GM19328 (cell line): Measurements from ENCODE around the gene AMBRA1.

Source experiments
- ATAC-seq: cut with Tn5 transposase; IDR thresholded peaks from one replicate; pipeline ENCODE4 v1.9.1; 2021; ENCODE audit warnings: mild to moderate bottlenecking, moderate library complexity; ENCODE audit not compliant: unreplicated experiment

Gene AMBRA1

DNA sequence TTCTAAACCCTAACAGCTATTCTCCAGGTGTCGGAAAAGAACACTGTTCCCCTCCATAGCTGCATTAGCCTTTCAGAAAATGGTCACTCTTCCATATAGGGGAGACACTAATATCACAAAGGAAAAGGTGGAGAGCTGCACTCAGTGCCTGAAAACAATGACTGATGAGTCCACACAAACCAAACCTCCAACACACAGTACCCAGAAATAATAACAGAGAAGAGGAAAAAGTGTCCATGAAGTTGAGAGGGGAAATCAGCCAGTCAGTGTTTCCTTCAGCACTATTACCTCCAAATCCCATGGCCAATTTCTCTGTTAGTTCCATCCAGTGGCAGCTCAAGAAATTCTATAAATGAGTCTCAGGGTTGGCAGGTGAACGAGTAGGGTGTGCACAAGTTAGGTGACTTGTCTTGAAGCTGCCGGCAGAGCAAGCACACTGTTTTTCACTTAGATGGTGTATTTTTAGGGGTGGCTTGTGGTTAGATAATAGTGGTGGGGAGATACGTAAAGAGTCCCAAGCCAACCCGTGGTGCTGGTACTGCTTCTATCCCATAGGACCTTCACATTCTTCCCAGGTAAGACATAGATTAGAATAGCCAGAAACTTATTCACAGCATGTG, 117.8 kb downstream of the AMBRA1 start:
- ATAC-seq = no peak

DNA sequence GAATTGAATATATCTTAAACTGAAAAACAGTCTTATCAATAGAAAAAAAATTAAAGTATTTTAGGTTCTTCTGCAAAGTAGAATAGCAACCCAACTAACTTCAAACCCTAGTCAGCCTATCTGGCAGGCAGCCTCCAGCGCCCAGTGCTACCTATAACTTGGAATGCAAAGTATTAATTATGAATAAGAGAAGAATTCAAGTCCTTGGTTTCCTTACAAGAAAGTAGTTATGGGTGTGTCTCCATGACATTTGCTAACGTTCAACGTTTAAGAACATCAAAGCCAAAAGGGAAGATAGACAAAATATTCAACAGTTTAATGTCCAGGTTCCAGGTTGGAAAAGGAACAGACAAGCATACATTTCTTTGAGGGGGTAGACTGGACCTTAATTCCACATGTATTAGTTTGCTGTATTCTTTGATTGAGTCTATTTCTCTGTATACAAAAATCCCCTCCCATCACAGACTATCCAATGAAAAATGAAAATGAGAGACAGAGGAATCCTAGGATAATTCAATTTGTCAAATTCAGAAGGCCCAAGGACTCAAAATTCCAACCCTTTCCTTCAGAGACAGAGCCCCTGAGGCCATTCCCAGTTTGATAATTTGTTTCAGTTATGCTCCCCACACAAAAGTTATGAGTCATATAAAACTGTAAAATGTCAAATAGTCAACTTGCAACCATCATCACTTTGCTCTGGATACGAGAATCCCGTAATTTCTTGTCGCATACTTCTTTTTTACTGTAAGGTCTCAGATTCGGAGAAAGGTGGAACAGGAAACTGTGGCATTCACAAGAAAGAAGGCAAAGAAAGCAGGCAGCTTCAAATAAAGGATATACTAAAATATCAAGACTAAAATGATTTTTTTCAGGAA, 118.5 kb downstream of the AMBRA1 start:
- ATAC-seq = no peak

DNA sequence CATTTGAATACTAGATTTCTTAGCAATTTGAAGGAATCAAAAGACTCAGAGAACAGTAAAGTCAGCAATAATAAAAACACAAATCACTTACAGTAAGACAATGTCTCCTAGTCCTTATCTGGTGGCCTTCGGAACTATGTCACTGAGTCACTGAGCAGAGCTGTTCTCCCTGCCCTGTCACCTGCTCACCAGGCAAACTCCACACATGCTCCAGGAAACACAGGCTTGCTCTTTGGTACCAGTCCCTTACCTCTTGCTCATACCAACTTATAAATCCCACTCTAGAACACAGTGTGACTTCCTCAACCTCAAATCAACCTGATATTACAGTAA, 121.2 kb downstream of the AMBRA1 start:
- ATAC-seq = no peak

DNA sequence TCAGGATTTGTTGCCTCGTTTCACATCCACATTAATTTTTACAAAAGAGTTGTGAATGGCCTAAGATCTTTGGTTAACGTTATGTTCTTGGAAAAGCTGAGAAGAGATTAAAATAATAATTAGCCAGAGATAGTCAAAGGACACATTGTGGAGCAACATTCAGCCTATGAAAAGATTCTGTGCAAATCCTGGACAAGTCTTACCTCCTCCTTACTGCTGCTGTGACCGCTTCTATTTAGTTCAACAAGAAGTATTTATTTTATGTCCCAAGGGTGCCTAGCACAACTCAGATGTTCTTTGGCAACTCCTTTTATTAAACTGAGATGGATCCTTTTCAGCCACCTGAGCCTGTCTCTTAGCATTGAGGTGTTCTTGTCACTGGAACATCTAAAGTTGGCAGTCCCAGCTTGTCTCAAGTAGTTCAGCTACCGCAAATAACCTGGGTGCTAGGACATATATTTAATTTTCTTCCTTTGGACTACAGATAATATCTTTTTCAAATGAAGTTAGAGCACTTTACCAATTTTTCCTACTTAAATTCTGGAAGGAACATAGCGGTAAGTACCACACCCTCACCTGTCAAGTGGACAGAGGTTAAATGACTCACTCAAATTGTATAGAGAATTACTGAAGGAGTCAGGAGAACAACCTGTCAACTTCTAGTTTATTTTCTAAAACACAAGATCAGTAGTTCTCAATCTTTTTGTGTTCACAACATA, 121.7 kb downstream of the AMBRA1 start:
- no peak for ATAC-seq

DNA sequence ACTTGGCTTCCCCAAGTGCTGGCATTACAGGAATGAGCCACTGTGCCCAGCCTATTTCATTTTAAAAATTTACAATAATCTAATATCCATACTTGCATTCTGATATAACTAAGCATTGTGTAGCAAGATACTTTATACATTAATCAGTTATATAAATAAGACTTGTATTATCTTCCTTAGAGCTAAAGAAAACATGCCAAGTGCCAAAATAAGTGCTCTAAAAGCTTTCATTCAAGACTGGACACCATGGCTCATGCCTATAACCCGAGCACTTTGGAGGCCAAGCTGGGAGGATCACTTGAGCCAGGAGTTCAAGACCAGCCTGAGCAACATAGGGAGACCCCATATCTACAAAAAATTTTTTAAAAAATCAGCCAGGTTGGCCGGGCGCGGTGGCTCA, 123.9 kb downstream of the AMBRA1 start:
- no peak for ATAC-seq

DNA sequence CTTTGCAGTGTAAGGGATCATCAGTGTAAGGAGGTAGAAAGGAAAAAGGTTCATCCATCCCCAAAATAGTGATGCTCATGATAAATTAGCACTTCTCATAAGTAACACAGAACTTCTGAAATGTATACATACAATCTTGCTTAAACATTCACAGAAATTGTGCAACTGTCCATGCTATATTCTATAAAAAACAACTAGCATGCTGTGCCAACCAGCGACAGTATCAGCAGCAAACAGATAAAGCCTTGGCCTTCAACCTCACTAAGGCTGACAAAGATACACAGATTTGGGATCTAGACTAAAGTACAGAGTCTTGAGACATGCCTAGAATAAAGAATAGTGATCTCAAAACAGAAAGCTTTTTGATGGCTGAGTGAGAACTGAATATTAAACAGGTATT, 128.1 kb downstream of the AMBRA1 start:
- ATAC-seq = no peak

DNA sequence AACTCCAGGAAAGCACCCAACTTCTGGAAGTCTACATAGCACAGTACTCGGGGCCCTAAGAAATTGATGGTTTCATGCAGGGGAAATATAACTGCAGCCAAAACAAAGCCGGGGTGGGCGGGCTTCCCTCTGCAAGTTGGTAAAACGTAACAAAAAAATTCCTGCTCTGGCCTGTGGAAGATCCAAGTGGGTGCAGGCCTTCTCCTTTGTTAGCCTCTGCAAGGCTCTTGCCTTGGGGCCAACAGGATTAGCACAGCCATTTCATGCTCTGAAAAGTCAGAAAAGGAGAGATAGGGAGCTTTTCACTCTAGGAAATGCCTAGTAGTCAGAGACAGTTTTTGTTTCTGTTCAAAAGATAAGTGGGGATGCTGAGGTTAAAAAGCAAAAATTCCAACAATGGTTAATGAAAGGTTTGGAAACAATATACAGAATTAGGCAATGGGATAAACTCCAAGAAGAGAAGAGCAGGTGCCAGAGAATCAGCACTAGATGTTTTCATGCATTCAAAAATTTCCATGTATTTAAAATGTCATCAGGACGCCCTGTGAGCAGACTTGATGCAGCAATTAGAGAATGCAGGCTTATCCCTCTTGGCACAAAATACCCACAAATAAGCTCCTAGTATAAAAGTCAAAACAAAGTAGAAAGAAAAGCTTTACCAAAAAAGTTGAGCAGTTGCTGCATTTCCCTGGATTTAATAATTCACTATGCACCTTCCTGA, 130.0 kb downstream of the AMBRA1 start:
- no peak for ATAC-seq

DNA sequence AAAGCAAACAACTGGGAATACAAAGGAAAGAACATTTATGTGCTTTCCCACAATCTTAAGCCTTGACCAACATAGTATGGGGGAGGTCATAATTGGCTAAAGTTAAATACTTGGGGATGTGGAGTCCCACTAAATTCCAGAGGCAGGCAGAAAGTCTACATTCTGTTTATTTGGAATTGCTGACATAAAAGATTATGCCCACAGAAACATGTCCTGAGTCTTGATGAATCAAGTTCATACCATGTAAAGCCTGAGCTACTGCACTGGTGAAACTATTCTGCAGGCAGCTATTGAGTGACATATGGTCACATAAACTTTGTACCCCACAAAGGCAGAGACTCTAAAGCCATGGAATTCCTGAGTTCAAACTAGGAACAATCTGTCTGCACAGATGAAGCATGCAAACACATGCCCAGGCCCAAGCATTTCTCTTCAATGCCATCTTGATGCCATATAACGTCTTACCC, 132.3 kb downstream of the AMBRA1 start:
- no peak for ATAC-seq

DNA sequence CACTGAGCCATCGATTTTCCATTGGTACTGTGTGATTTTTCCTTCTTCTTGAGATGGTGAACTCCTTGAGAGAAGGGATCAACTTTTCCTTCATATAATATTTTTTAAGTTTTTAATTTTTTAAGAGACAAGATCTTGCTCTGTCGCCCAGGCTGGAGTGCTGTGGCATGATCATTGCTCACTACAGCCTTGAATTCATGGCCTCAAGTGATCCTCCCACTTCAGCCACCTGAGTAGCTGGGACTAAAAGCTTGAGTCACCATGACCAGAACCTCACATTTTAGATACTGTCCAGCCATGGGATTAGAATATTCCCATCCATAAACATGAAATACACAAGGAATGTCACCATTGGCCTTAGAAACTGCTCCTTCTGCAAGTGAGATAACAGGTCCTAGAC, 135.3 kb downstream of the AMBRA1 start:
- ATAC-seq = no peak

DNA sequence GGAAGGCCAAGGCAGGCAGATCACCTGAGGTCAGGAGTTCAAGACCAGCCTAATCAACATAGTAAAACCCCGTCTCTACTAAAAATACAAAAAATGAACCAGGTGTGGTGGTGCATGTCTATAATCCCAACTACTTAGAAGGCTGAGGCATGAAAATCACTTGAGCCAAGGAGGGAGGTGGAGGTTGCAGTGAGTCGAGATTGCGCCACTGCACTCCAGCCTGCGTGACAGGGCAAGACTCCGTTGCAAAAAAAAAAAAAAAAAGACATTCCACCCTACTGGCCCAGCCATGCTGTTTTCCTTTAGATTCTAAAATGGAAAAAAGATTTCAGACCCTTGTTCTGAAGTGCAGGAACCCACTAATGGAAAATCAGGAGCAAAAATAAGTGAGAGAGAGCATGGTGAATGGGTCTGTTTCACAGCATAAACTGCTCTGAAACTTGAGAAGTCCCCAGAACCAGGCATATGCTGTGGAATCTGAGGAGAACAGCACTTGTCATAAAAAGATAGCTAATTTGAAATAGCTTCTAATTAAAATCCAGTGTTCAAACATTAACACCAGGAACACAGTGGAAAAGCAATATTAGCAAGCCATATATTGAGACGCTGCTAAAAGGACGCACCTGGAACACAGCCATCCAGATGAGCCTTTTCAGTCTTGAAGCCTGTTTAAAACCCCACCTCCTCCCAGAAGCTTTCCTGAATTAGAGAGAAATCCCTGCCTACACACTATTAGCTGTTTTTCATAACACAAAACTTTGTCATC, 136.0 kb downstream of the AMBRA1 start:
- ATAC-seq = no peak

DNA sequence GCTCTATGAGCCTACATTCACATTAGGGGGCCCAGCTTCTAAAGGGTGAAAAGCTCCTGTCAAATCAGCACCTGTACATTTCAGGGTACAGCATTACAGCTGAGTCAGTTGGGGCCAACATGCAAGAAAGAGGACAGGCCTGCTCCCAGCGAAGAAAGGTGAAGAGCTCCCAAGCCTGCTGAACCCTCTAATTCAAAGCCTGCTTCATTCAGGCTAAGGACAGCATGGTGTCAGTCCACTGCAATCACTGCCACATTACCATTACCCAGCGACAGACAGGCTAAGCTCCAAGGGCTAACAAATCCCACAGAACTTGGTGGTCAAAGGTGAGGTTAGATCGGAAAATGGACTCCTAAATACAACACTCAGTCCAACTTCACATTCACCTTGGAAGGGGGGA, 136.8 kb downstream of the AMBRA1 start:
- ATAC-seq = no peak

DNA sequence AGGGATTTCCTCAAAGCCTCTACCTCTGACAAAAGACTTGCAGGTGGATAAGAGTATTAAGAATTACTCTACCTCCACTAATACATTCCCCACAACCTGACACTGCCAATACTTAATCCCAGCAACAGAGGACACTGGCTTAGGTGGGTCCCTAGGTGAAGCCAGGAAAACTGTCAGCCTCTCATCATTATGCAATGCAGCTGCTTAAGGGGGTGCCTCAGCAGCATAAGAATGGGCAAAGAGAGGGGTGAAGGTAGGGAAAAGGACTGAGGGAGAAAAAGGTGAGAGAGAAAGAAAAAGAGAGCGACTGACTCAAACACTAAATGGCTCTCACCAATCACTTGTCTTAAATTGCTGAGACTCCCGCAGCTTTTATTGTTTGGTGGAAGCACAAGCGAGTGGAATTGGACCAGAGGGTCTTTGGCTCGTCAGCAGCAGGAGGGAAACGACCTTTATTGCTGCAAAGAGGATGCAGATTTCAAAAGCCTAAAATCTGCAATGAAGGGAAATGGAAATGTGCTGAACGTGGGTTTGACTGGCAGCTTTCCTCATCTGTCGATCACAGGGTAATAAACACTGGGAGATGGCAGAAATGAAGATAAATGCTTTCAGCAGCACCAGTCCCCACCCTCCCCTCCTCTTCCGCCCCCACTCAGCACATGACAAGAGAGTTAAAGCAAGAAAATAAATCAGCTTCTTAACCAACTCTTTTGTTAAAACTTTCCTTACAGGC, 137.4 kb downstream of the AMBRA1 start:
- ATAC-seq = no peak

DNA sequence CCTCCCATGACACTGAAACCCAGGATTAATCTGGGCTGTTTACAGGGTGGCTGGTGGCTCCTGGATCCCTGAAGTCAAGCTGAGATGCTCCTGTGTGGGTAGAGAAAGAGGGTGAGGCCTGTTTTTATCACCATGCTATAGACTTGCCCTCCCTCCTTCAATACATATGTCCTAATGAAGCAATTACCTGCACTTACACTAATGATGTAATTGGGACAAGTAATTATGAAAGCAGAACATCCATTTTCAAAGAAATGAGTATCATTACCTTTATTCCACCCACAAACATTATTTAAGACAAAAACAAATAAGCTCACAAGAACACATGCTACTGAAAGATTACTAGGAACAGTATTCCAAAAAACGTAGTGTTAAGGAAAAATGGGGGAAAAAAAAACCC, 138.0 kb downstream of the AMBRA1 start:
- ATAC-seq = no peak

DNA sequence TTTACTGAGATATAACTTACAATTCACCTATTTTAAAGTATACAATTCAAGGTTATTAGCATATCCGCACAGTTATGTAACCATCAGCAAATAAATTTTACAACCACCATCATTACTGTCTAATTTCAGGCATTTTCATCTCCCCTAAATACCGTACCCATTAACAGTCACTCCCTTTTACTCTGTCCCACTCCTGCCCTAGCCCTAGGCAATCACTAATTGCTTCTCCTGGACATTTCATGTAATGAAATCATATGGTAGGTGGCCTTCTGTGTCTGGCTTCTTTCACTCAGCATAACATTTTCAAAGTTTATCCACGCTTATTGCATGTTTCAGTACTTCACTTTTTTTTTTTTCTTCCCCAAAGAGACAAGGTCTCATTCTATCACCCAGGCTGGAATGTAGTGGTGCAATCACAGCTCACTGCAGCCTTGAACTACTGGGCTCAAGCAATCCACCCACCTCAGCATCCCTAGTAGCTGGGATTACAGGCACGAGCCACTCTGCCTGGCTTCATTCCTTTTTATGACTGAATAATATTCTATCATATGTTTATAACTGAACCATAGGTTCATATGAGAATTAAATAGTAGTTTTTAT, 140.8 kb downstream of the AMBRA1 start:
- ATAC-seq = no peak

DNA sequence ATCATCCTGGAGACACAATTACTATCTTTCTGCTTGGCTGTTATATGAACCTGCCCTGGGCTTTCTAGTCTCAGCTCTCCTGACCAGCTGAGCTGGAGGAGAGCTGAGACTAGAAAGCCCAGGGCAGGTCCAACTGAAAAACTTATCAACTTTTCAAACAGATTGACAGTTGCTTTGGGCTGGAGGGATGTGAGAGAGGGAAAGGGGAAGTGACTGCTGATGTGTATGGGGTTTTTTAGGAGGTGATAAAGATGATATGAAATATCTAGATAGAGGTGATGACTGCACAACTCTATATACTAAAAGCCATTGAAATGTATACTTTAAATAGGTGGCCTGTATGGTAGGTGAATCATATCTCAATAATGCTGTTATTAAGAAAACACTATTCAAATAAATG, 142.1 kb downstream of the AMBRA1 start:
- ATAC-seq = no peak

DNA sequence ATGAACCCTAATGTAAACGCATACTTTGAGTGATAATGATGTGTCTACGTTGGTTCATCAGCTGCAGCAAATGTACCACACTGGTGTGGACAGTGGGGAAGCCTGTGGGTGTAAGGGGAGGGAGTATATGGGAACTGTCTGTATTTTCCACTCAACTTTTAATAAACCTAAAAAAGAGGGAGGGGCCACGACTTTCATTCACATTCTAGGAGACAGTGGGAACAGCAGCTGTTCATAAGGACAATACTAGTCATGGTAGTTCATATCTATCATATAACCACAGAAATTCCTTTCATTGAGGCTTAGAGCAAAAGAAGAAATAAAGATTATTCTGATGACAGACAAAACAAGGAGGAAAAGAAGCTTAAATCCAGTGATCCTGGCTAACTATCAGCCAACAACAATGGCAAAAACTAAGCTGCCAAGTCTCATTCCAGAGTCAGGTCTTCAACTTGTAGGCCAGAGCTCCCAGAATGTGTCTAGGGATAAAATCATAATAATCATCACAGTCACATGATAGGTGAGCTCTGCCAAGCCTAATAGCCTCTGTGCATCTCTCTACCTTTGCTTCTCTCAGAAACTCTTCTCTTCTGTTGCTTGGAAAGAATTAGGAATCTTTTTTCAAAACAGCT, 142.9 kb downstream of the AMBRA1 start:
- ATAC-seq = no peak

DNA sequence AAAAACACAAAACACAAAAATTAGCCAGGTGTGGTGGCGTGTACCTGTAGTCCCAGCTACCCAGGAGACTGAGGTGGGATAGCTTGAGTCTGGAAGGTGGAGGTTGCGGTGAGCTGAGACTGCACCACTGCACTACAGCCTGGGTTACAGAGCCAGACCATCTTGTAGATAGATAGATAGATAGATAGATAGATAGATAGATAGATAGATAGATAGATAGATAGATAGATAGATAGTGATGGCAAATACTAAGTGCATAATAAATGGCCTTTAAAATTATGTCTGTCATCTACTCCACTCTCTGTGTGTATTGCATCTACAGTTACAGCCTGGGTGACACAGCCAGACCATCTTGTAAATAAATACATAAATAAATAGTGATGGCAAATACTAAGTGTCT, 146.3 kb downstream of the AMBRA1 start:
- no peak for ATAC-seq

DNA sequence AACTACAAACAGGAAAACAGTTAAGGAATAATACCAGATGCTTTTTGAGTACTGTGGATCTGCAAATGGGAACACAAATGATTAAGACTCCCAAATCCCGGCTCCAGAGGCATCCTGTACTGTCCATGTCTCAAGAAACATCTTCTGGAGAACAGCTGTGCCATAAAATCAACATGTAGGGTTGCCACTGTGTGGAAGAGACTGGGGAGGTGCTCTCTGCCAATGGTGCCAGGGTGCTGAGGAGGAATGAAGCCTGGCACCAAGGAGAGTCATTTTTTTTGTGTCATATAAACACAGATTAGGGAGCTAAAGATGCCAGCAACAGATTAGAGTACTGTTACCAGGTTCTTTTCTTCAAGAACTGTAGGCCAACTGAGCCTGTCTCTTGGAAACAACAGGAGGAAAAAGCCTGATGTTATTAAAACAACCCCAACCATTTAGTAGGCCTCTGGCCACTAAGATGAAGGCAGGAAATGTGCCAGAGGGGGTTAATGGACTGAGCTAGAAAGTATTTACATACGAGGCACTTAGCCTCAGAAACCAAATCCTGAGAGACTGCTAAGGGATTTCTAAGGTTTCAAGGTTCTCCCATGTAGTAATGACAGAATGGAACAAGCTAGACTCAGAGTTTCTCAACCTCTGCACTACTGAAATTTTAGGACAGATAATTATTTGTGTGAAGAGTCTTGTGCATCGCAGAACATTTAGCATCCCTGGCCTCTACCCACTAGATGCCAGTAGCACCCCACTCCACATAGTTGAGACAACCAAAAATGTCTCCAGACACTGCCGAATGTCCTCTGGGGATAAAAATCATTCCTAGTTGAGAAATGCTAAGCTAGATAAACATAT, 147.7 kb downstream of the AMBRA1 start:
- no peak for ATAC-seq
